ENCODE data around the gene SPECC1.

The SPECC1 gene

GRCh38 chr17:20151174-20151573 is 142.0 kb downstream of the SPECC1 start:
- no peak overlapping the region for H3K27ac ChIP-seq
- TF ChIP-seq, protein P1, sequence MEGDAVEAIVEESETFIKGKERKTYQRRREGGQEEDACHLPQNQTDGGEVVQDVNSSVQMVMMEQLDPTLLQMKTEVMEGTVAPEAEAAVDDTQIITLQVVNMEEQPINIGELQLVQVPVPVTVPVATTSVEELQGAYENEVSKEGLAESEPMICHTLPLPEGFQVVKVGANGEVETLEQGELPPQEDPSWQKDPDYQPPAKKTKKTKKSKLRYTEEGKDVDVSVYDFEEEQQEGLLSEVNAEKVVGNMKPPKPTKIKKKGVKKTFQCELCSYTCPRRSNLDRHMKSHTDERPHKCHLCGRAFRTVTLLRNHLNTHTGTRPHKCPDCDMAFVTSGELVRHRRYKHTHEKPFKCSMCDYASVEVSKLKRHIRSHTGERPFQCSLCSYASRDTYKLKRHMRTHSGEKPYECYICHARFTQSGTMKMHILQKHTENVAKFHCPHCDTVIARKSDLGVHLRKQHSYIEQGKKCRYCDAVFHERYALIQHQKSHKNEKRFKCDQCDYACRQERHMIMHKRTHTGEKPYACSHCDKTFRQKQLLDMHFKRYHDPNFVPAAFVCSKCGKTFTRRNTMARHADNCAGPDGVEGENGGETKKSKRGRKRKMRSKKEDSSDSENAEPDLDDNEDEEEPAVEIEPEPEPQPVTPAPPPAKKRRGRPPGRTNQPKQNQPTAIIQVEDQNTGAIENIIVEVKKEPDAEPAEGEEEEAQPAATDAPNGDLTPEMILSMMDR (conservative IDR thresholded peaks at IDR 0.05): no peak

- H3K27ac ChIP-seq: no peak overlapping the region
- TF ChIP-seq, protein P1 (conservative IDR thresholded peaks at IDR 0.05): no peak
Measured at GRCh38 chr17:20153231-20153630, 144.1 kb downstream of the SPECC1 start.

DNA sequence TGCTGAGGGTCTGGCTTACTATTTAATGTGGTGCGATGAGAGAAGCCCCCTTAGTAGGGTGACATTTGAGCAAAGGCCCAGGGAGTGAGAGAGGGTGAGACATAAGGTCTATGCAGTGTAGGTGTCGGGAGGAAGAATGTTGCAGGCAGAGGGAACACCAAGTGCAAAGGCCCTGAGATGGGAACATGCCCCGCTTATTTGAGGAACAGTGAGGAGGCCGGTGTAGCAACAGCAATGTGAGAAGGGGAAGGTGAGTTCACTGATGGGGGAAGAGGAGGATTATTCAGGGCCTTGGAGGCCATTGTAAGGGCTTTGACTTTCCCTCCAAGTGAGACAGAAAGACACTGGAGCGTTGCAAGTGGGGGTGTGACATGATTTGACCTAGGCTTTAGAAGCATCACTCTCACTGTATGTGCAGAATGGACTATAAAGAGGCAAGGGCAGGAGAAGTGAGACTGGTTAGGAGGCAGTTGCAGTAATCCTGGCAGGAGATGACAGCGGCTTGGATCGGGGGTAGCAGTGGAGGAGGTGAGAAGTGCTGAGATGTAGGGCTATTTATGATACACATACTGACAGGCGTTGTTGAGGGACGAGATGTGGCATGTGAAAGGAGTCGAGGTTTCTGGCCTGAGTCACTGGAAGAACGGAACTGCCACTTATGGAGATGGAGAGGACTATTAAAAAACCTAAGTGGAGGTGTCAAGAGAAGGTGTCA is 145.3 kb downstream of the SPECC1 start:
- no peak overlapping the region for H3K27ac ChIP-seq
- TF ChIP-seq, protein P1 (conservative IDR thresholded peaks at IDR 0.05): no peak

DNA sequence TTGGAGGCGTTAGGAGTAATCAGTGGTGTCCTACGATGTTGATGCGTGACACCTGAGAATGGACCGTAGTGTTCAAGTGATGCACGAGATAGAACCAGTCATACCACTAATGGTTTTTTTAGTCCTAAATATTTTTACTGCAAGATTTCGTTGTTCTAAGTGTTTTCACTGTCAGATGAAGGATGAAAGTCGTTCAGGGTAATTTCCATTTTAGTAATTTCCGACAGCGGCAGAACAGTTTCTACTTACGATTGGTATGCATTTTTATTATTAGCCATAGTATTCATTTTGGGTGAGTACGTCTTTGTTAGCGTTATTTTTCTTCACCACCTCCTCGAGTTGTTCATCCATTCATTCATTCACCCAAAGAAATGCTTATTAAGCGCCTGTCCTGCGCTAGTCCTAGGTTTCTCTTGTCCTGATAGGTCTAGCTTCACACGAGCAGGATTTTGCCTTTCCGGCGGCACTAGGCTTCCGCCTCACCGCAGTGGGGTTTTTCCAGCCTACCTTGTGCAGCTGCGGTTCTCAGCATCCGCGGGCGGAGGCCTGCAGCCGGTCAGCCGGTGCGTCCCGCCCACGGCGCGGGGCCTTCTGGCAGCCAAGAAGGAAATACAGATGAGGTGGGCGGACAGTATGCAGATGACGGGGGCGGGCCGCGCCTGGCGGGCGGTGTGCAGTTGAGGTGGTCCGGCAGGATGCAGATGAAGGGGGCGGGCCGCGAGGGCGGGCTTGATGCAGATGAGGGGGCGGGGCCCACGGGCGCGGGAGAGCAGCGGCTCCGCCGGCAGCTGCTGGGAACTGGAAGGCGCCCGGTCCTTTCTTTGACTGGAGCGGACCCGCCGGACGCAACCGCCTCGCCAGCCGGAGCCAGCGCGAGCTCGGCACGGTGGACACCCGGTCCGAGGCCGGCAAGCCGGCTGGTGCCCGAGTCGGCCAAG is 146.4 kb downstream of the SPECC1 start:
- TF ChIP-seq, protein P1 (conservative IDR thresholded peaks at IDR 0.05): no peak
- H3K27ac ChIP-seq: peak overlapping the region; percentile 74

- peak overlapping the region; percentile 74 for H3K27ac ChIP-seq
- TF ChIP-seq, protein P1 (conservative IDR thresholded peaks at IDR 0.05): no peak
Measured at GRCh38 chr17:20156196-20157000, 147.2 kb downstream of the SPECC1 start.

GRCh38 chr17:20157001-20157310 is 147.8 kb downstream of the SPECC1 start:
- peak overlapping the region; percentile 74 for H3K27ac ChIP-seq
- TF ChIP-seq, protein P1 (conservative IDR thresholded peaks at IDR 0.05): no peak

- TF ChIP-seq, protein P1 (conservative IDR thresholded peaks at IDR 0.05): no peak
- no peak overlapping the region for H3K27ac ChIP-seq
Measured at GRCh38 chr17:20158580-20158979, 149.4 kb downstream of the SPECC1 start.

All from VCaP (cell line).